Natural killer cell treated with Interleukin-12 subunit alpha and Interleukin-12 subunit beta and Interleukin-15 and Interleukin-18, amount 100 ng/mL, for 72 hours (primary cell): Measurements from ENCODE around the gene ACSS1. TPM values are rescaled to one million over a fixed set of nuclear protein-coding genes. Genes with fewer than 3 reads are reported as not detected.
A peak's percentile ranks its signal among the peaks of the same experiment; 100 is the strongest.
"Not testable (repeated sequence)": the region's sequence is repeated elsewhere in the genome, so short reads cannot be mapped to it uniquely, and the experiment has no call there.

ENCODE experiments used
- ATAC-seq, 2 donors: fragments of 150-1000 bp; cut with Tn5 transposase in 1 of 2; sonication (Bioruptor Pico), chemical (Tn5 transposase) in 1 of 2; 2 replicates each; pipeline ENCODE4 v1.10.0; 2021
- DNase-seq: peaks from one replicate; pipeline ENCODE4 v3.0.0; 2022; ENCODE audit warnings: low spot score
- H3K27ac Mint-ChIP-seq, 2 donors: 1 replicate in 1 of 2; 2 replicates in 1 of 2; pipeline ENCODE4 v1.8.0; 2022; ENCODE audit warnings: mixed read lengths in 2 of 2, mild to moderate bottlenecking in 1 of 2, moderate library complexity in 1 of 2
- H3K27me3 Mint-ChIP-seq, 2 donors: 1 replicate in 1 of 2; 2 replicates in 1 of 2; pipeline ENCODE4 v1.8.0; 2022; ENCODE audit warnings: mixed read lengths in 2 of 2
- H3K36me3 Mint-ChIP-seq: one replicate; pipeline ENCODE4 v1.8.0; 2022; ENCODE audit warnings: mixed read lengths
- H3K4me1 Mint-ChIP-seq, 2 donors: 1 replicate in 1 of 2; 2 replicates in 1 of 2; pipeline ENCODE4 v1.8.0; 2022; ENCODE audit warnings: low read depth in 2 of 2, mixed read lengths in 2 of 2, mild to moderate bottlenecking in 1 of 2
- H3K4me3 Mint-ChIP-seq: one replicate; pipeline ENCODE4 v1.8.0; 2022; ENCODE audit warnings: mixed read lengths
- H3K9me3 Mint-ChIP-seq: 2 replicates; pipeline ENCODE4 v1.8.0; 2022; ENCODE audit warnings: mixed read lengths
- total RNA-seq, 2 donors: library from RNA; stranded (reverse); gene quantifications; one replicate each; pipeline ENCODE4 v1.2.3, GENCODE V29; 2022

Gene ACSS1
- total RNA-seq, 2 donors from 2014 or later: 5.8 to 7.6 TPM

DNA sequence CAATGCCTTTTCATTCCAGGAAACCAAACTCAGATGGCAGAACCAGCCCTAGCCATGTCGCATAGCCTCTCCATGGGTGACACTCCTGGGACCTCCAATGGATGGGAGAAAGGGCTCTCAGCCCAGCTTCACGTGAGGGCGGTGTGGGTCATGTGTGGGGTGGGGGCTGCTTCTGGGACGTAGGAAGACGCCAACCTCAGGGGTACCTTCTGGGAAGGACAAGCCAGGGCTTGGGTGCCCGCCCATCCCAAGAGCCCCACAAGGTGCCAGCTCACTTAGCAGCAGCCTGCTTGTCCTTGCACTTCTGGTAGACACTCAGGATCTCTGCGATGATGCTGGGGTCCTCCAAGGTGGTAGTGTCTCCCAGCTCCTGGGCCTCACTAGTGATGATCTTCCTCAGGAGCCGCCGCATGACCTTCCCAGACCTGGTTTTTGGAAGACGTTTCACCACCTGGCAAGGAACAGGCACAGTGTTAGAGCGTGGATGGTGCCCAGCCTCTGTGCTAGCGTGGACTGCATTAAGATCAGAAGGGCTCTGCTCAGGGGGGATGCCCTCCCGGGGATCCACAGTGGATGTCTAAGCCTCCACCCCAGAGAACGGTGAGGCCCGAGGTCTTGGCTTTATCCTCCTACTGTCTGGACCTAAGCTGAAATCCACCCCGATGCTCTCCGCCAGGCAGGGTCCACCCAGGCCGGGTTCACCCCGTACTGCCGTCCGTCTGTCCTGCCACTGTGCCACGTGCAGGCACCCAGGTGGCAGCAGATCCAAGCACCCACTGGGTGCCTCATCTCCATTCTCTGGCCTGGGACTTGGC lies 50.2 kb downstream of the ACSS1 start:
- Mint-ChIP-seq H3K27me3 (no peaks in the 10 kb centered on the region), H3K27ac (no peak overlapping the region), H3K9me3 (no peaks in the 10 kb centered on the region), H3K4me3 (no peak overlapping the region), H3K36me3 (peaks cover 3% of the 10 kb centered on the region), H3K4me1 (no peaks in the 10 kb centered on the region)
- ATAC-seq (no peak), DNase-seq (no peak)

DNA sequence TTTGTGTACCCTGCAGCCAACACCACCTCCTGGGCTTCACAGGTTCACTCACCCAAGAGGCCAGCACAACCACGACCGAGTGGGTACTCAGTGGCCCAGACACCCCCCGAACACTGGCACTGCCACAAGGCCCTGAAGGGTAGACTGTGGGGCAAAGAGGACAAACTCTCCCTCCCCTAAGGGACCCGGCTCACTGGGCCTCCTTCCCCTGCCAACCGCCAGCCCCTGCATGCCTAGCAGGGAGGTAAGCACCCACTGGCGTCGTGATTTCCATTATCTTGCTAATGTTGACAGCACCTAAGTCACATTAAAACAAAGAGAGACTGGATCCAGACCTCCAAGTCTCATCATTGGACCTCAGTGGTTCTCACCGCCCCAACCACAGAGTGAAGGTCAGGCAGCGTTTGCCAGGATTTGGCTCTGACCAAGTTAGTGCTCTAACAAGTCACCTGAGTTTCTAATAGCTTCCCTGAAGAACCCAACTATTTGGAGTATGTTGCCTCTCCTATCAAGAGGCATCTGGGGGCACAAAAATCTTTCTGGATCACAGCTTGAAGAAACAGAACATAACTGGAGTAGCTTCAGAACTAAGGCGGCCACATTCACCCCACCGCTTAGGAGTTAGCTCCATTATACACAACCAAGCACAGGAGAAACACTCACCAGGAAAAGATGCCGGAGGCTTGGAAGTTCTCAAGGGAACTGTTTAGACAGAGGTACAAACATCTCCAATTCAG lies 51.3 kb downstream of the ACSS1 start:
- no peaks in the 10 kb centered on the region for H3K4me1 Mint-ChIP-seq
- ATAC-seq (no peak), DNase-seq (no peak)
- no peaks in the 10 kb centered on the region for H3K27me3 Mint-ChIP-seq
- H3K4me3 Mint-ChIP-seq: no peak overlapping the region
- no peak overlapping the region for H3K27ac Mint-ChIP-seq
- no peaks in the 10 kb centered on the region for H3K9me3 Mint-ChIP-seq
- peaks cover 6% of the 10 kb centered on the region for H3K36me3 Mint-ChIP-seq

DNA sequence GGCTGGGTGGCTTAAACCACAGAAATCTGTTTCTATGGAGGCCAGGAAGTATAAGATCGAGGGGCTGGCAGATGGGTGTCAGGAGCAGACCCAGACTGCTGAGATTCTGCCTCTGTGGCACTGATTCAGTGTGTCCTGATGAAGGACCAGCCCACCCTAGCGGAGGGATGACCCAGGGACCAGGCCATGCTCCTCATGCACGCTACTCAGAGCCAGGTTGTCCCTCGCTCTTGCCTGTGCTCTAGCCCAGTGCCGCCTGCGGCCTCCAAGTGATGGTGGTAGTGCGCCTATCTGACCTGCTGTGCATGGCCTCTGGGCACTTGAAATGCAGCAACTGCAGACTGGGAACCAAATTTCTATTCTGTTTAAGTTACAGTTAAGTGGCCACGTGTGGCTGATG lies 52.3 kb downstream of the ACSS1 start:
- Mint-ChIP-seq H3K36me3 (peaks cover 6% of the 10 kb centered on the region), H3K9me3 (no peaks in the 10 kb centered on the region), H3K27me3 (no peaks in the 10 kb centered on the region), H3K4me1 (no peaks in the 10 kb centered on the region), H3K4me3 (no peak overlapping the region), H3K27ac (no peak overlapping the region)
- DNase-seq: no peak
- ATAC-seq: no peak

DNA sequence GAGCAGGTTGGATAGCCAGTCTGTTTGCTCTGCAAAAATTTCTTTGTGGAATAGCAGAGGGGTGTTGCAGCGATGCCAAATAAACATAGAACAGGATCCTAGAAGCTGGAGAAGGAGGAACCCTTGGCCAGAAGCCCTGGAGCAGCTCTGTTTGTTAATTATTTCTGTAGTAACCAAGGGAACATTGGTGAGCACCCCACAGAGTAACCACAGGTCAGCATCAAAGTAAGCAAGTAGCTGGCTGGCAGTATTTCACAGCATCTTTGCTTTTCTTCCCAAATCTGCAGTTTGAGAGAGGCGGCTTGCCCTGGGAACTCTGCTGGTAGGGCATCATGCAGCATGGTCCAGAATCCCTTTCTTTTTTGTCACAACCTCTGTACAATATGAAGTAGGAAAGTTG lies 52.7 kb downstream of the ACSS1 start:
- no peak overlapping the region for H3K27ac Mint-ChIP-seq
- ATAC-seq: no peak

DNA sequence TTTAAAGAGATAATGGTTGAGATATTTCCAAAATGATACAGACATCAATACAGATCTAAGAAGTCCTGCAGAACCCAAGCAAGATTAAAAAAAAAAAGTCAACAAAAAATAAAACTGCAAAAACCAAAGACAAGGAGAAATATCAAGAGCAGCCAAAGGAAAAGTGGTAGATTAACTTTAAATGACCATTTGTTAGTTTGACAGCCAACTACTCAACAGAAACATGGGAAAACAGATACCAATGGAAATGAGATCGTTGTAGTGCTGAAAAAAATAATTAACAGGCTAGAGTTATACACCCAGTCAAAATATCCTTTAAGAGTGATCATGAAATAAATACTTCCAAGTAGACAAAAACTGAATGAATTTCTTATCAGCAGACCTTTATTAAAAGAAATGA lies 54.9 kb downstream of the ACSS1 start:
- H3K4me1 Mint-ChIP-seq: peaks cover 0 to 4% of the 10 kb centered on the region in 2 donors
- no peak for ATAC-seq
- no peaks in the 10 kb centered on the region for H3K27me3 Mint-ChIP-seq
- peaks cover 6% of the 10 kb centered on the region for H3K36me3 Mint-ChIP-seq
- H3K4me3 Mint-ChIP-seq: no peak overlapping the region
- DNase-seq: no peak
- H3K9me3 Mint-ChIP-seq: no peaks in the 10 kb centered on the region
- H3K27ac Mint-ChIP-seq: no peak overlapping the region

More for the DNA sequence above, 52.7 kb downstream of the ACSS1 start:
- Mint-ChIP-seq H3K27me3 (no peaks in the 10 kb centered on the region), H3K4me3 (no peak overlapping the region), H3K4me1 (peaks cover 0 to 4% of the 10 kb centered on the region in 2 donors), H3K36me3 (peaks cover 6% of the 10 kb centered on the region), H3K9me3 (no peaks in the 10 kb centered on the region)
- DNase-seq: no peak

DNA sequence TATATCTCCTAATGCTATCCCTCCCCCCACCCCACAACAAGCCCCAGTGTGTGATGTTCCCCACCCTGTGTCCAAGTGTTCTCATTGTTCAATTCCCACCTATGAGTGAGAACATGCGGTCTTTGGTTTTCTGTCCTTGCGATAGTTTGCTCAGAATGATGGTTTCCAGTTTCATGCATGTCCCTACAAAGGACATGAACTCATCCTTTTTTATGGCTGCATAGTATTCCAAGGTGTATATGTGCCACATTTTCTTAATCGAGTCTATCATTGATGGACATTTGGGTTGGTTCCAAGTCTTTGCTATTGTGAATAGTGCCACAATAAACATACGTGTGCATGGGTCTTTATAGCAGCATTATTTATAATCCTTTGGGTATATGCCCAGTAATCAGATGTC lies 56.6 kb downstream of the ACSS1 start:
- not testable (repeated sequence) for H3K27ac Mint-ChIP-seq, ATAC-seq, H3K4me3 Mint-ChIP-seq, H3K9me3 Mint-ChIP-seq, H3K27me3 Mint-ChIP-seq, H3K4me1 Mint-ChIP-seq, DNase-seq, H3K36me3 Mint-ChIP-seq

DNA sequence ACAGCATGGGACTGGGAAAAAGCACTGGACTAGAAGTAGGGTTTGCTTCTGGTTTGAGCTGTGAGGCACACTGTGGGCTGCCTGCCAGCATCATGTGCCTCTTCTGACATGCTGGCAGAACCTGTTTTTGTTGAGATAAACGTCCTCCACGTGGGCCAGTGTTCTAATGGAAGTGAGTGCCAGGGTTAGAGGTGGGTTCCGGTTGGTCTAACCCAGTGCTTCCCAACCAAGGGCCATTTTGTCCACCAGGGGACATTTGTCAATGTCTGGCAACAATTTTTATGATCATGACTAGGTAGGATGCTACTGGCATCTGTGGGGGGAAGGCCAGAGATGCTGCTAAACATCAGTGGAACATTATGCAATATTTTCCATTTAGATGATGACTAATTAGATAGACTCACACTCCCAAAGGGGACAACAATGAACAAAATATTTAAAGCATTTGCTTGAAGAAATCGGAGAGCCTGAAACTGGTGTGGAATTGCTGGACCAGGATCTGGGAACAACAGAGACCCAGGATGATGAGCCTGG lies 57.6 kb downstream of the ACSS1 start:
- H3K27me3 Mint-ChIP-seq: no peaks in the 10 kb centered on the region
- DNase-seq (no peak), ATAC-seq (no peak)
- peaks cover 2 to 4% of the 10 kb centered on the region in 2 donors for H3K4me1 Mint-ChIP-seq
- no peak overlapping the region for H3K4me3 Mint-ChIP-seq
- no peak overlapping the region for H3K27ac Mint-ChIP-seq
- no peaks in the 10 kb centered on the region for H3K9me3 Mint-ChIP-seq
- H3K36me3 Mint-ChIP-seq: peaks cover 6% of the 10 kb centered on the region

DNA sequence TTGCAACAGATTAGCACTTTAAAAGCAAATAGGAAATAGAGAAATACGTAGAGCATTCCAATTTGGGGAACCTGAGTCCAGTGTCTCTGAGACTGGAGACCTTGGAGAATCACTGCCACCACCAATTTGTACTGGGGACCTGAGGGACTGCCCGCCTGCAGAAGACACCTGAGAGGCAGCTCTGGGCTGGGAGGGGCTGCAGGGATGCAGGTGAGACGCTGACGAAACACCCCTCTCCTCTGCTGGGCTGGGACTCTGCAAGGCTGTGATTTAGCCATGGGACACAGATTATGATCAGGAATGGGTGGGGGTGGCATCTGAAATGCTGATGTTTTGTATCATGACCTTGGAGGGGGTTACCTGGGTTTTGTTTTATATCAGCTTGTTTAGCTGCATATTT lies 58.4 kb downstream of the ACSS1 start:
- H3K4me3 Mint-ChIP-seq: no peak overlapping the region
- DNase-seq: no peak
- peaks cover 6% of the 10 kb centered on the region for H3K36me3 Mint-ChIP-seq

DNA sequence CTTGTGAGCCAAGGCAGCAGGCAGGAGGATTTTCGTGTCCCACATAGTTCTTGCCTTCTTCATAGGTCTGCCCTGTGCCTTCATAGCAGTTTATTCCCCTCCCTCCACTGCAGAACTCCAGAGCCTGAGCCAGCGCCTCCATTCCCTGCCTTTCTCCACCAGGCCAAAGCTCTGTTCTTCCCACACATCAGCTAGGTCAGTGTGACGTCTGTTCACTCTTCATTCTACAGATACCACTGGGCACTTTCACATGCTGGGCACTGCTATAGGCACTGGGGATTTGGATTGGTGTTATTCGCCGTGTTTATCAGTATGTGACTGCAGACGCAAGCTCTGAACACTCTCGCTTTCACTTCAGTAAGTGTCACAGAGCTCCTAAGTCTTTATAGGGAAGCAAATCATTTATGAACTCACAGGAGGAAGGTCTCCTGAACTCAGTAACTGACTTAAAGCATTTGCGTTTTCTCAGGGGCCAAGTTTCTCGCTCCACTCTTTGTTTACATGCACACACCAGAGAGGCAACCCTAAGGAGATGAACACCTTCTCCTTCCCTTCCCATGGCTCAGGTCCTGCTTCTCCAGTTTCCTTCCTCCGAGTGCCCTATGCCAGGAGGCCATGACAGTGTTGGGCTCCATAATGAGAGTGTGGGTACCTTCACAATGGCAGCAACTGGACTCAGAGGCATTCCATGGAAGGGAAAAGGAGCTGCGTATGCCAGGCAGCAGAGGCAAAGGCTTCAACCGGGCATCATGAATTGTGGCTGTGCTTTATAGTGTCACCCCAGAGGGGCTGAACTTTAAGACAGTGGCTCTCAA lies 59.1 kb downstream of the ACSS1 start:
- Mint-ChIP-seq H3K9me3 (no peaks in the 10 kb centered on the region), H3K4me3 (no peak overlapping the region), H3K4me1 (peaks cover 16% of the 10 kb centered on the region in 2 donors), H3K27me3 (no peaks in the 10 kb centered on the region), H3K36me3 (peaks cover 6% of the 10 kb centered on the region), H3K27ac (no peak overlapping the region)
- no peak for ATAC-seq
- no peak for DNase-seq

More for the DNA sequence above, 58.4 kb downstream of the ACSS1 start:
- Mint-ChIP-seq H3K27me3 (no peaks in the 10 kb centered on the region), H3K4me1 (peaks cover 10 to 12% of the 10 kb centered on the region in 2 donors), H3K9me3 (no peaks in the 10 kb centered on the region), H3K27ac (no peak overlapping the region)
- no peak for ATAC-seq

DNA sequence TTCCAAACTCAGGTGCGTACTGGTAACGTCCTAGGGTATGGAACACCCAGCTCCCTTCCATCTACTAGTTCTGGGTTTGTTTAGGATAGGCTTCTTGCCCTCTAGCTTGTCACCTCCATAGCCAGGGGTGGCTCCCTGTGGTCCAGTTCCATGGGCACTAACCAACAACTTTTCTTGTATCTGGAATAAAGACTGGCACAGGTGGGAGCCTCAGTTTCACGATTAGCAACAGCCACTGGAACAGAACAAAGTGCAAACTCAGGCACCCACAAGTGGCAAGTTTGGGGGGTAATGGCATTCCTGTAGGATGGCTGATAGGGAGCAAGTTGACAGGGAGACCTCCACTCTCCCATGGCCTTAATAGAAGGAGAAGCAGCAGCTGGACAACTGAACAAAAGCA lies 59.8 kb downstream of the ACSS1 start:
- no peak for ATAC-seq
- H3K4me3 Mint-ChIP-seq: no peak overlapping the region

DNA sequence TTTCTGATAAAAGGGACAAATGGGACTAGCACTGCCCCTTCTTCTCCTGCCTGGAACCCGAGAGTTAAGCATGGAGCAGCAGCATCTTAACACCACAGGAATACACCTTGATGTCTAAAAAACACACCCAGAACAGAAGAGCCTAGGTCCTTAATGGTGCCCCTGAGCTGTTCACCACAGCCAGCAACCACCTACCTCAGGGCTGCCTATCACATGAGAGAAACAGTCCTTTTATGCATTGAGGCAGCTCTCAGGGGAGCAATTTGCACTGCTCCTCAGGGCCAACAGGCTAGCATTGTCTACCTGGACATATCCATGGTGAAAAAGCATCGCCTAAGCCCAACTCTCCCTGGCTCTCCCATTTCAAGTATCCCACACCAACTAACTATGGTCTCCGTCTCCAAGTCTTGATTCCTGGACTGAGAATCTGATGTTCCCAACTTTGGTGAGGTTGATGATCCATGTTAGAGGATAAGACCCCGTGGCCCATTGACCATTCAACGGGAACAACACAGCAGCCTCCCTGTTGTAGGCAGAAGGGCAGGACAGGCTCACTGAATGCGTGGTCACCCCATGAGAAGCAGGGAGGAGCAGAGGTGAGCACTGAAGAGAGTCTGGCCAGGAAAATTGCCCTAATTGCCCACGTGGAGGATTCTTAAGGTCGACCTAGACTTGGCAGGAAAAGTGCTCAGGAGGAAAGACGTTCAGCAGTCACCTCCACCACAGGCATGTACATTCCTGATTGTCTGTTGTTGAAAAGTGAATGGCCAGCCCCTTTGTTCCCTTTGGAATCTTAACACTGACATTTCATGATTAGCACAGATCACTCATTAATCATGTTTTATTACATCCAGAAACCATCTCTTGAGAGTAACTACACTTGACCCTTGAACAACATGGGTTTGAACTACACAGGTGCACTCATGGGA lies 61.2 kb downstream of the ACSS1 start:
- H3K9me3 Mint-ChIP-seq: no peaks in the 10 kb centered on the region
- H3K36me3 Mint-ChIP-seq: peaks cover 4% of the 10 kb centered on the region
- no peak overlapping the region for H3K27ac Mint-ChIP-seq
- H3K4me3 Mint-ChIP-seq: no peak overlapping the region
- H3K4me1 Mint-ChIP-seq: peaks cover 16 to 24% of the 10 kb centered on the region in 2 donors
- no peaks in the 10 kb centered on the region for H3K27me3 Mint-ChIP-seq
- DNase-seq (no peak), ATAC-seq (no peak)

More for the DNA sequence above, 59.8 kb downstream of the ACSS1 start:
- H3K4me1 Mint-ChIP-seq: peaks cover 16 to 21% of the 10 kb centered on the region in 2 donors
- no peak for DNase-seq
- H3K36me3 Mint-ChIP-seq: peaks cover 6% of the 10 kb centered on the region
- no peaks in the 10 kb centered on the region for H3K27me3 Mint-ChIP-seq
- peak overlapping the region in 1 of 2 donors; percentile 28 for H3K27ac Mint-ChIP-seq
- no peaks in the 10 kb centered on the region for H3K9me3 Mint-ChIP-seq

DNA sequence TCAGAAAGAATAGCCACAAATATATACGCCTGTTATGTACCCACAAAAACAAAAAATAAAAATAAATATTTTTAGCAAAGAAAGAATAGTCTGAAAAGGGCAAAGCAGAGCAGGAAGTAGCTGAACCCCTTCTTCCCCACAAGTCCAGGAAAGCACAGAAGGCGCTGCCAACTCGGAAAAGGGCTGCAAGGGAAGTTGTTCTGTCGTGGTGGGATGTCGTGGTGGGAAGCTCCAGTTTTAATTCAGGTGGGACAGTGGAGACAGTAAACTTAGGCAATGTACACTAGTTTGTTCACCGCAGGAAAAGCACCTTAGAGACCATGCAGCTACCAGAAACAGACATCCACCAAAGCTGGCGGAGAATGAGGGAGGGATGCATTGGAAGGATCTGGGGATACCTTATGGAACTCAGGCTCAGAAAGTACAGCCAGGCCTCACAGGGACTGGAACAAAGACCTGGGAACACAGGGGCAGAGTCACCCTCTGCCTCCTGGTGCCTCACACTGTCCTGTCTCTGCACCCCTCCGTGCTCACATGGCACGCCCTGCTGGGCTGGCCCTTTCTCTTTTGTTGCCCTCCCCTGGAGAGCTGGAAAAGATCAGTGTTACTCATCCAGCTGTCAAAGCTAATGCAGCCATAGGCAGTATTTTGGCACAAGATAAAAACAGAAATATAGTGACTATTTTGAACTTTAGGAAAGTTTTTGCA lies 62.0 kb downstream of the ACSS1 start:
- H3K27ac Mint-ChIP-seq: no peak overlapping the region
- peaks cover 11% of the 10 kb centered on the region for H3K36me3 Mint-ChIP-seq
- no peak overlapping the region for H3K4me3 Mint-ChIP-seq
- no peaks in the 10 kb centered on the region for H3K27me3 Mint-ChIP-seq
- ATAC-seq: no peak
- no peaks in the 10 kb centered on the region for H3K9me3 Mint-ChIP-seq
- peaks cover 22 to 32% of the 10 kb centered on the region in 2 donors for H3K4me1 Mint-ChIP-seq
- DNase-seq: no peak
